ENCODE results near the gene FAM20C. TPM values are rescaled to one million over a fixed set of nuclear protein-coding genes. Genes with fewer than 3 reads are reported as not detected.
A peak's percentile ranks its signal among the peaks of the same experiment; 100 is the strongest.
"Not testable (repeated sequence)": the region's sequence is repeated elsewhere in the genome, so short reads cannot be mapped to it uniquely, and the experiment has no call there.

The FAM20C gene
- polyA plus RNA-seq, 1 donor = 57.2 TPM

DNA sequence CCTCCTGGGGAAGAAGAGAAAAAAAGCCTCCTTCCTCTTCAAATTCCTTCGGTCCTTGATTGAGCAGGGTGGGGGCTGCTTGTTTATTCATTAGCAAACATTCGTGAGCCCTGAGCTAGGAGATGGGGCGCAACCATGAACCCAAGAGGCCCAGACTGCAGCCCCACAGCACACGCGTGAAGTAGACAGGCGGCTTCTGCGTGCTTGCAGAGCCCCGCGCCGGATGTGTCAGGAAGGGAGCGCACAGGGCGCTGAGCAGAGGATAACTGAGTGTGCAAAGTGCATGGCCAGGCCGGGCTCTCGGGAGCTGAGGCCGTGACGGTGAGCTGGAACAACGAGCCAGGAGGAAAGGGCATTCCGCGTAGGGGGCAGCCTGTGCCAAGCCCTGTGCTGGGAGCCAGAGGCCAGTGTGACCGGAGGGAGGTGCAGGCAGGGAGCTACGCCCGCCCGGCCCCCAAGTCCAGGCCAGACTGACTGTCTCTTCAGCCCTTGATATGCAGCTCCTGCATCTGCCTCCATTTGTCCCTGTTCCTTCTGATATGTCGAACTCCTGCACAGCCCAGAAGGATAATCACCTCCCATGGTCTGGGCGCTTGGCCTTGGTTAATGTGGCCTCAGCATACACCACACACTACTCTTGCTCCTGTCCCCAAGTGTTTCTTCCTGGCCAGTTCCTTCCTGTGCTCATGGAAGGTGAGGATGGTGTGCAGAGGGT lies 102.2 kb downstream of the FAM20C start:
- DNase-seq = peak; percentile 64 to 85
- Histone ChIP-seq H3K36me3 (ENCODE audit: control insufficient read depth, insufficient read depth, low read length) (no peaks in the 10 kb centered on the region), H3K9me3 (ENCODE audit: control insufficient read depth, low read depth, low read length) (peaks cover 6% of the 10 kb centered on the region), H3K4me3 (ENCODE audit: low read length) (no peak overlapping the region), H3K27ac (ENCODE audit: low read length) (peak overlapping the region; percentile 29), H3K27me3 (ENCODE audit: control insufficient read depth, insufficient read depth, low read length) (peaks cover 35% of the 10 kb centered on the region), H3K4me1 (ENCODE audit: control insufficient read depth, insufficient read depth, low read length) (peaks cover 29% of the 10 kb centered on the region)
- 100% methylated on average over 1 of the region's 25 CpGs for WGBS (ENCODE audit: insufficient coverage, low lambda C conversion rate)

DNA sequence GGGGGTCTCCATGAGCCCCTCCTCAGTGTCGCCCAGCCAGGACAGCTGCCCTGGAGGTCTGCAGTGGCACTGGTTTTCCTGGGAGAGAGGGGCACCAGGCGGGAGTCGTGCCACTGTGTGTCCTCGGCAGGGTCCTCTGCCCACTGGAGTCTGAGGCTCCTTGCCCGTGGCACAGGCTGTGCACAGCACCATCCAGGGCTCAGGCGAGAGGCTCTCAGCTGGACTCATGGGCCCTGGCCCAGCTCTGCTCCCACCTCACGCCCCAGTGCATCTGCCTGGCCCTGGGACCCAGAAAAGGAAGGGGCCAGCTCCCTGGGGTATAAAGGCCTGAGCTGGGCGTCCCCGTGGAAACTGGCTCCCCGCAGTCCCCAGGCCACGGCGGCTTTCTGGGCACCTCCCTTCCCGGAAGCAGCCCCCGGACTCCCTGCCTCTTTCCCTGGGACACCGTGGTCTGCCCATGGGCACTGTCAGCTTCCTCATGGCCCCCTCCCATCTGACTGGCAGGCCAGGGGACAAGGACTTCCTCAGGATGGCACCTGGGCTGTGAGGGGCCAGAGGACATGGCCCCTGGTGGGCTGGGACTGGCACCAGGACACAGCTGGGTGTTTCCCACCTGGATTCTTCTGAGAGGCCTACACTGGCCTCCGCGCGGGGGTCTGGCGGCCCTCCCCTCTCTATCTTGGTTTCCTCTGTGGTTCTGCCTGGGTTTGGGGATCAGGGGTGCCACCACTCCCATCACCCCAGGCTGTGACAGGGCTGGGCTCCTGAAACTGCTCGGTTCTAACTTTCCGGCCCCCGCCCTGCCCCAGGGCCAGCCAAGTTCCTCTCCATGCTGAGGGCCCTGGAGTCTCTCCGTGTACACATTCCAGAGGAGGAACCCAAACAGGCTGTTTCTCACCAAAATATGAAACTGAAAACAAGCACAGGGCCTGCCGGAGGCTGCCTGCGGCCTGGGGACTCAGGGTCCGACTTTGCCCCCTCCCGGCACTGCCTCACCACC lies 103.1 kb downstream of the FAM20C start:
- DNase-seq = peak in 1 of 2 donors; percentile 7
- H3K27ac ChIP-seq (ENCODE audit: low read length) = peak overlapping the region; percentile 29
- H3K36me3 ChIP-seq (ENCODE audit: control insufficient read depth, insufficient read depth, low read length) = no peaks in the 10 kb centered on the region
- H3K4me3 ChIP-seq (ENCODE audit: low read length) = no peak overlapping the region
- H3K27me3 ChIP-seq (ENCODE audit: control insufficient read depth, insufficient read depth, low read length) = peaks cover 27% of the 10 kb centered on the region
- no CpG with 5 or more reads among the region's 27 CpGs for WGBS (ENCODE audit: insufficient coverage, low lambda C conversion rate)
- H3K9me3 ChIP-seq (ENCODE audit: control insufficient read depth, low read depth, low read length) = no peaks in the 10 kb centered on the region
- peaks cover 22% of the 10 kb centered on the region for H3K4me1 ChIP-seq (ENCODE audit: control insufficient read depth, insufficient read depth, low read length)

DNA sequence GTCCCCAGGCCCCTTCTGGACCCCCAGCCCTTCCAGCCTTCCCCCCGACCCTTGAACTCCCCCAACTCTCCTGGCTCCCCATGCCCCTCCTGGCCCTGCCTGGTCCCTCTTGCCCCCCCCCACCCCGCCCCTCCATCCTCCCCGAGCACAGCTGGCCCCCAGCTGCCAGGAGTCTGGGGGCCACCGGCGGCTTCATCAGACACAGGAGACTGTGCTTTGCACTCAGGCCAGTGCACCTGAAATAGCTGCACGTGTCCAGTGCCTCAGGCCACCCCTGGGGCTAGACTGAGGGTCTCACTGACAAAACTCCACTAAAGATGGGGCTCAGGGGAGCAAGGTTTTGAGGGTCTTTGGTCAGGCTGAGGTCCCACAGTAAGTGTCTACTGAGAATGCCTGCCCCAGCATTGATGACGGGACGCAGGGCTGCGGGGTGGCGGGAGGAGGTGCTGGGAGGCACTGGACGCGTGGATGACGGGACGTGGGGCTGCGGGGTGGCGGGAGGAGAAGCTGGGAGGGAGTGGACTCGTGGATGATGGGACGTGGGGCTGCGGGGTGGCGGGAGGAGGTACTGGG lies 104.1 kb downstream of the FAM20C start:
- Histone ChIP-seq H3K27me3 (ENCODE audit: control insufficient read depth, insufficient read depth, low read length) (peaks cover 20% of the 10 kb centered on the region), H3K4me1 (ENCODE audit: control insufficient read depth, insufficient read depth, low read length) (peaks cover 21% of the 10 kb centered on the region), H3K4me3 (ENCODE audit: low read length) (no peak overlapping the region), H3K9me3 (ENCODE audit: control insufficient read depth, low read depth, low read length) (no peaks in the 10 kb centered on the region), H3K27ac (ENCODE audit: low read length) (no peak overlapping the region), H3K36me3 (ENCODE audit: control insufficient read depth, insufficient read depth, low read length) (no peaks in the 10 kb centered on the region)
- DNase-seq = no peak
- WGBS (ENCODE audit: insufficient coverage, low lambda C conversion rate) = 92% methylated on average over 5 of the region's 20 CpGs

DNA sequence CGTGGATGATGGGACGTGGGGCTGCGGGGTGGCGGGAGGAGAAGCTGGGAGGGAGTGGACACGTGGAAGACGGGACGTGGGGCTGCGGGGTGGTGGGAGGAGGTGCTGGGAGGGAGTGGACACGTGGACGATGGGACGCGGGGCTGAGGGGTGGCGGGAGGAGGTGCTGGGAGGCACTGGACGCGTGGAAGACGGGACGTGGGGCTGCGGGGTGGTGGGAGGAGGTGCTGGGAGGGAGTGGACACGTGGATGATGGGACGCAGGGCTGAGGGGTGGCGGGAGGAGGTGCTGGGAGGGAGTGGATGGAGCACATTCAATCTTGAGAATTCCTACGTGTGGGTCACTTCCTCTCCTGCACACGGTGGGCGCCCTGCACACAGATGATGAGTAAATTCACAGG lies 104.8 kb downstream of the FAM20C start:
- not testable (repeated sequence) for H3K9me3 ChIP-seq (ENCODE audit: control insufficient read depth, low read depth, low read length); H3K36me3 ChIP-seq (ENCODE audit: control insufficient read depth, insufficient read depth, low read length); H3K27ac ChIP-seq (ENCODE audit: low read length); H3K4me3 ChIP-seq (ENCODE audit: low read length); DNase-seq
- Histone ChIP-seq H3K4me1 (ENCODE audit: control insufficient read depth, insufficient read depth, low read length) (peaks cover 21% of the 10 kb centered on the region), H3K27me3 (ENCODE audit: control insufficient read depth, insufficient read depth, low read length) (peaks cover 13% of the 10 kb centered on the region)
- WGBS (ENCODE audit: insufficient coverage, low lambda C conversion rate) = no CpG with 5 or more reads among the region's 24 CpGs

DNA sequence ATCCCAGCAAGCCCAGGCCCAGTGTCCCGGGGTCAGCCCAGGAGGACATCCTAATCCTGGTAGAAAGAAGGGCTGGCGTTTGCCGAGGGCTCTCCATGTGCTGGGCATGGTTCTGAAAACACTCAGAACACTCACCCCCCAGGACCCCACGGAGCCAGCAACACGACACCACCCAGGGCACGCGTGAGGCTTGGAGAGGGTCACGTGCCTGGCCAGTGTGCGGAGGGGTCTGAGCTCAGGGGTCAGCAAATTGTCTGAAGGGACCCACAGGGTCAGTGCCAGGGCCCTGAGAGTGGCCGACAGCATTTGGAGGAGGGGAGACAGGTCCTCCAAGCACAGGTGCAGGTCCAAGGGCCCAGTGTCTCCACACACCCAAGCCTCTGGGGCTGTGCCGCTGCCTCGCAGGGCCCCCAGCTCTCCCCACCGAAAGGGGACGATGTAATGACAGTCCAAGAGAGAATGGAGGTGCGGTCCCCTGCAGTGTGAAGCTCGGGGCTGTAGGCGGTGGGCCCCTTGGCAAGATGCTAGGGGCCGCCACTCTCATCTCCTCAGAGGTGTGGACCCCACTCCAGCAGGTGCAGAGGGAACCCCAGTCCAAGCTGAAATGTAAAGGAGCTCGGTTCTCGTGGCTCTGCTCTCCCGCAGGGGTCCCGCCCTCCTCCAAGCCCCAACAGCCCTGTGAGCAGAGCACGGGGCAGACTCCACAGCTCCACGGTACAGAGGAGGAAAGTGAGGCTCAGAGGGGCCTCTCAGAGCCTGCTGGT lies 105.4 kb downstream of the FAM20C start:
- H3K27ac ChIP-seq (ENCODE audit: low read length) = no peak overlapping the region
- DNase-seq = no peak
- WGBS (ENCODE audit: insufficient coverage, low lambda C conversion rate) = no CpG with 5 or more reads among the region's 24 CpGs

DNA sequence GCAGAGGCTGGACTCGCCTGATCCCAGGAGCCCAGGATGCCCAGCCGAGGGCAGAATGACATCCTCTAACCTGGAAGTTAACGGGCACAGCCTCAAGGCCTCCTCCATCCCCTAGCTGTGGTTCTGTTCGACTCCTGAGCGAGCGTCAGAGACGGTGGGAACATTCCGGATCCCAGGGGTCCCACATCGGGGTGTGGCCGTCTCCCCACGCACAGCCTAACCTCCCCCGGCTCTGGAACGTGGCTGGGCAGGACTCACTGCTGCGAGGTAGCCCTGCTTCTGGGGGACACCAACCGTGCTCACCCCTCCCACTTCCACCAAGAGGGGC lies 106.0 kb downstream of the FAM20C start:
- WGBS (ENCODE audit: insufficient coverage, low lambda C conversion rate) = no CpG with 5 or more reads among the region's 15 CpGs
- H3K36me3 ChIP-seq (ENCODE audit: control insufficient read depth, insufficient read depth, low read length) = no peaks in the 10 kb centered on the region
- H3K27ac ChIP-seq (ENCODE audit: low read length) = no peak overlapping the region
- DNase-seq = no peak
- H3K4me3 ChIP-seq (ENCODE audit: low read length) = no peak overlapping the region
- peaks cover 21% of the 10 kb centered on the region for H3K4me1 ChIP-seq (ENCODE audit: control insufficient read depth, insufficient read depth, low read length)
- no peaks in the 10 kb centered on the region for H3K9me3 ChIP-seq (ENCODE audit: control insufficient read depth, low read depth, low read length)
- H3K27me3 ChIP-seq (ENCODE audit: control insufficient read depth, insufficient read depth, low read length) = peaks cover 5% of the 10 kb centered on the region

More for the DNA sequence above, 105.4 kb downstream of the FAM20C start:
- peaks cover 8% of the 10 kb centered on the region for H3K27me3 ChIP-seq (ENCODE audit: control insufficient read depth, insufficient read depth, low read length)
- H3K36me3 ChIP-seq (ENCODE audit: control insufficient read depth, insufficient read depth, low read length) = no peaks in the 10 kb centered on the region
- no peak overlapping the region for H3K4me3 ChIP-seq (ENCODE audit: low read length)
- peaks cover 21% of the 10 kb centered on the region for H3K4me1 ChIP-seq (ENCODE audit: control insufficient read depth, insufficient read depth, low read length)
- no peaks in the 10 kb centered on the region for H3K9me3 ChIP-seq (ENCODE audit: control insufficient read depth, low read depth, low read length)

DNA sequence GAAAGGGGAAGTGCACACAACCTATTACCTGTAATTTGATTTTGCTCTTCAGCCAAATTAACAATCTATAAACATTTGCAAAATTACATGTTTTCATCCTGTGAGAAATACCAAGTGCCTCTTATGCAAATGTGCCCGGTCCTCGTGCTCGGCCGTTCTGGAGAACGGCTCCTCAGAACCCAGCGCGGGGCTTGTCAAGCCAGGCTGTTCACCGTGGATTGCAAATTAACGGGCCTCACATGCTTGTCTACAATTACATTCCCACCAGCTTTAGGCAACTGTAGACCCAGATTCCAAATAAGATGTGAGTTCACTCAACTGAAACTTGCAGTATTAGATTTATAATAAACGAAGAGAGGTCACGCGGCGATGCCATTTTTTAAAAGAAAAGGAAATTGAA lies 106.4 kb downstream of the FAM20C start:
- H3K27ac ChIP-seq (ENCODE audit: low read length) = no peak overlapping the region
- no CpG with 5 or more reads among the region's 13 CpGs for WGBS (ENCODE audit: insufficient coverage, low lambda C conversion rate)
- H3K27me3 ChIP-seq (ENCODE audit: control insufficient read depth, insufficient read depth, low read length) = peaks cover 3% of the 10 kb centered on the region
- H3K4me3 ChIP-seq (ENCODE audit: low read length) = no peak overlapping the region
- no peak for DNase-seq
- no peaks in the 10 kb centered on the region for H3K9me3 ChIP-seq (ENCODE audit: control insufficient read depth, low read depth, low read length)
- H3K4me1 ChIP-seq (ENCODE audit: control insufficient read depth, insufficient read depth, low read length) = peaks cover 21% of the 10 kb centered on the region
- no peaks in the 10 kb centered on the region for H3K36me3 ChIP-seq (ENCODE audit: control insufficient read depth, insufficient read depth, low read length)

DNA sequence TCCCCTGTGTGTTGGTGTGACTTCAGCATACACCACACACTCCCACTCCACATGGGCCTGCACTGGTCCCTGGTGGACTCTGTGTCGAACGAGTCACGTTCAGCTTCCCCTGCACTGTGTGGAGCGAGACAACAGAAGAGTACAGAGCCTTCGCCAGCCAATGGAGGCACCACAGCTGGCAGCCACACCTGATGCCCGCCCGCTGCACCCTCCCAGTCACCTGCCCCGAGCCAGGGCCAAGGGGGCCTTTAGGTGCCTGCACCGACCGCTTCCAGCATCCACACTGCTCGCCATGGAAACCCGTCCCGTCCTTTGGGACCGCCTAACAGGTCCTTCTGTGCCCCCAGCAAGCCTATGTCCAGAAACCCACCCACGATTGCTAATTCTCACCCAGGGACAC lies 106.8 kb downstream of the FAM20C start:
- no CpG with 5 or more reads among the region's 15 CpGs for WGBS (ENCODE audit: insufficient coverage, low lambda C conversion rate)
- no peaks in the 10 kb centered on the region for H3K9me3 ChIP-seq (ENCODE audit: control insufficient read depth, low read depth, low read length)
- no peaks in the 10 kb centered on the region for H3K27me3 ChIP-seq (ENCODE audit: control insufficient read depth, insufficient read depth, low read length)
- H3K4me1 ChIP-seq (ENCODE audit: control insufficient read depth, insufficient read depth, low read length) = peaks cover 17% of the 10 kb centered on the region
- H3K36me3 ChIP-seq (ENCODE audit: control insufficient read depth, insufficient read depth, low read length) = no peaks in the 10 kb centered on the region
- no peak for DNase-seq
- no peak overlapping the region for H3K4me3 ChIP-seq (ENCODE audit: low read length)
- no peak overlapping the region for H3K27ac ChIP-seq (ENCODE audit: low read length)

DNA sequence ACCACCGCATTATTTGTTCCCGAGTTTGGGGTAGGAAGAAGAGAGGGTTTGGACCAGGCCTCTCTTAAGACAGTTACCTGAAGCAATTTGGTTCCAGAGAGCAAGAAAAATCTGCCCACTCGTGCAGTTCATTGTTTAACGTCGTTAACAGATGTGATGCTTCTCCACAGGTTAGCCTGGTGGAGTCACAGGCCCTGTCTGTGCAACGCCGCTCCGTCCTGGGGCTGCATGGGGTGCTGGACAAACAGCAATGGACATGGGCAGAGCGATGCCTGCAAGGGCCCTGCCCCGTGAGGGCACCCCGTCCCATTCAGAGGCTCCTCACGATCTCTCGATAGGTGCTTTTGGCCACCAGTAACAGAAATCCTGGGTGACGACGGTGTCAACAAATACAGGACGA lies 107.3 kb downstream of the FAM20C start:
- no peak overlapping the region for H3K27ac ChIP-seq (ENCODE audit: low read length)
- DNase-seq = no peak
- H3K4me1 ChIP-seq (ENCODE audit: control insufficient read depth, insufficient read depth, low read length) = peaks cover 13% of the 10 kb centered on the region
- no peaks in the 10 kb centered on the region for H3K9me3 ChIP-seq (ENCODE audit: control insufficient read depth, low read depth, low read length)
- WGBS (ENCODE audit: insufficient coverage, low lambda C conversion rate) = no CpG with 5 or more reads among the region's 16 CpGs
- H3K36me3 ChIP-seq (ENCODE audit: control insufficient read depth, insufficient read depth, low read length) = no peaks in the 10 kb centered on the region
- H3K4me3 ChIP-seq (ENCODE audit: low read length) = no peak overlapping the region
- H3K27me3 ChIP-seq (ENCODE audit: control insufficient read depth, insufficient read depth, low read length) = no peaks in the 10 kb centered on the region

DNA sequence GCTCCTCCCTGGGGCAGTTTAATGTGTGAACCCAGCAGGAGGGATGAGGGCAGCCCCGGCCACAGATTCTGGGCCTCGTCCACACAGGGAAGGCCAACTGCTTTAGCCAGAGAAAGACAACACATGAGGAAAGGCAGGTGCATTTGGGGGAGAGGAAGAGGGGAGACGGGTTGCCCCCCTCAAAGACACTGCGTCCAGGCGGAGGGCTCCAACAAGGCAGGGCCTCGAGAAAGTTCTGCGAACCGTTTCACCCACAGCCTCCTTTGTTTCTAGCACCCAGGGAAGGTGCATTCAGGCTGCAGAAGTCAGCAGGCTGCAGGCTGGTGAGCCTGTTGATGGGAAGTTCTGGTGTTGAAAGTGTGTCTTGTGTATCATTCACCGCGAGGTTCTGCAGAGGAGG lies 107.7 kb downstream of the FAM20C start:
- Histone ChIP-seq H3K4me1 (ENCODE audit: control insufficient read depth, insufficient read depth, low read length) (peaks cover 9% of the 10 kb centered on the region), H3K36me3 (ENCODE audit: control insufficient read depth, insufficient read depth, low read length) (no peaks in the 10 kb centered on the region), H3K27me3 (ENCODE audit: control insufficient read depth, insufficient read depth, low read length) (no peaks in the 10 kb centered on the region), H3K27ac (ENCODE audit: low read length) (no peak overlapping the region), H3K4me3 (ENCODE audit: low read length) (no peak overlapping the region), H3K9me3 (ENCODE audit: control insufficient read depth, low read depth, low read length) (no peaks in the 10 kb centered on the region)
- WGBS (ENCODE audit: insufficient coverage, low lambda C conversion rate) = no CpG with 5 or more reads among the region's 10 CpGs
- no peak for DNase-seq

Measured in large intestine (tissue), 3 donors.